Lower leg skin (tissue), 3 donors: ENCODE results near the gene IFT80.

Experiments
- POLR2A ChIP-seq, 2 donors: fragments of 450-650 bp; IDR thresholded peaks; one replicate each; pipeline ENCODE4 v1.6.1; 2016 to 2017; ENCODE audit warnings: antibody characterized with exemption in 2 of 2, mild to moderate bottlenecking in 1 of 2, moderate library complexity in 1 of 2
- TF ChIP-seq, protein P1 (sequence below), 3 donors: fragments of 450-650 bp; IDR thresholded peaks; one replicate each; pipeline ENCODE4 v1.5.1; 2016; ENCODE audit warnings: antibody characterized with exemption in 3 of 3, mild to moderate bottlenecking in 3 of 3, moderate library complexity in 2 of 3

DNA sequence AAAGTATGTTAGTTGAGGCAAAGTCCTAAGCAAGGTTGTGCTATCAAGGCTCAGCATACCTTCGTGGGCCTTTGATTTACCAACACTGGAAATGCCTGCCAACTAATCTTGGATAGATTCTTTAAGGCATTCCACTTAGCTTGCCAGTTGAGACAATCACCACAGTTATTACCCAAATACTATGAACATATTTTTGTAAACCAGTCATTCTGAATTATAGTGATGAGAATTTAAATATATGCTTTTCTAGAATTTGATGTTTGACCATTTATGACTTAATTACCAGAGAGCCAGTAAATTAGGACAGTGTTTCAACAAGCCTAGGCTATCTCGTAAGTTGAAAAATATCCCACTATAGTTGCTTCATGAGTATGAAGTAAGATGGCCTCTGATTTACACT lies 35.0 kb upstream of the IFT80 start:
- TF ChIP-seq, protein P1, sequence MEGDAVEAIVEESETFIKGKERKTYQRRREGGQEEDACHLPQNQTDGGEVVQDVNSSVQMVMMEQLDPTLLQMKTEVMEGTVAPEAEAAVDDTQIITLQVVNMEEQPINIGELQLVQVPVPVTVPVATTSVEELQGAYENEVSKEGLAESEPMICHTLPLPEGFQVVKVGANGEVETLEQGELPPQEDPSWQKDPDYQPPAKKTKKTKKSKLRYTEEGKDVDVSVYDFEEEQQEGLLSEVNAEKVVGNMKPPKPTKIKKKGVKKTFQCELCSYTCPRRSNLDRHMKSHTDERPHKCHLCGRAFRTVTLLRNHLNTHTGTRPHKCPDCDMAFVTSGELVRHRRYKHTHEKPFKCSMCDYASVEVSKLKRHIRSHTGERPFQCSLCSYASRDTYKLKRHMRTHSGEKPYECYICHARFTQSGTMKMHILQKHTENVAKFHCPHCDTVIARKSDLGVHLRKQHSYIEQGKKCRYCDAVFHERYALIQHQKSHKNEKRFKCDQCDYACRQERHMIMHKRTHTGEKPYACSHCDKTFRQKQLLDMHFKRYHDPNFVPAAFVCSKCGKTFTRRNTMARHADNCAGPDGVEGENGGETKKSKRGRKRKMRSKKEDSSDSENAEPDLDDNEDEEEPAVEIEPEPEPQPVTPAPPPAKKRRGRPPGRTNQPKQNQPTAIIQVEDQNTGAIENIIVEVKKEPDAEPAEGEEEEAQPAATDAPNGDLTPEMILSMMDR (IDR thresholded peaks at IDR 0.05), result no peak
- no peak for TF ChIP-seq POLR2A (IDR thresholded peaks at IDR 0.05)
